ENCODE results near the gene TNNT3.
"Not testable (repeated sequence)": the region's sequence is repeated elsewhere in the genome, so short reads cannot be mapped to it uniquely, and the experiment has no call there.

Gene TNNT3

DNA sequence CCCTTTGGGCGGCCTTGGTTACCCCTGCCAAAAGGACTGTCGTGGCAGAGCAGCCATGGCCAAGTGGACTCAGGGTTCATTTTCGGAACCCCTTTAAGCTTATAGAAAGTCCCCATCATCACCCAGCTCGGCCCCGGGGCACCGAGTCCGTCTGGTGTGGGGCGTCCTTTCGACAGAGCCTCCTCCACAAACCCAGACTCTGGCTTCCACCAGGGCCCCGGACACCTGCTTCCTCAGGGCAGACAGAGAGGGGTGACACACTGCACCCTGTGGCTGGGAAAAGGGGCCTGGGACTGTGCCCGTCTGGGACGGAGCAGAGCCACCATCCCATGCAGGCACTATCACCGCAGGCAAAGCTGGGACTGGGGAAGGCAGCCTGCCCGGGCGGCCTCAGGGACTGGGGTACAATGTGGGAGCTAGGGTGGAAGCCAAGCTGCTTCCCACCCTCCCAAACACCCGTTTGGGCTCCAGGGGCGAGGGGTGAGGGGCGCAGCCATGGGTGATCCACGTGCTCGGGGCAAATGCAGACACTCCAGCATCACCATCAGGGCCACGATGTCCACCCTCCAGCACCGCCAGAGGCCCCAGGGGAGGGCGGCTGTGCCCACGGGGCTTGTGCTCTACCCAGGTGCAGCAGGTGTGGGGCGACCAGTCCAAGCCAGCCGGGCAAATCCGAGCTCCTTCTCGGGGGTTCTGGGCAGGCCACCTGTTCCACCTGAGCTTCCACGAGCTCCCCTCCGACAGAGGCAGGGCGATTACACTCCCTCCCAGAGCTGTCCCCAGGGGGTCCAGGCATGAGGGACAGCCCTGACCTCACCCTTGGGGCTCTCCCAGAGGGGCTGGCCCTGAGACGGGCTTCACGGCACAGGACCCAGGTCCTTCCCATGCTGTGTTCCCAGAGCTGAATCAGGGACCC lies 15.9 kb downstream of the TNNT3 start:
- no peak for DNase-seq (ENCODE audit: low read depth)

DNA sequence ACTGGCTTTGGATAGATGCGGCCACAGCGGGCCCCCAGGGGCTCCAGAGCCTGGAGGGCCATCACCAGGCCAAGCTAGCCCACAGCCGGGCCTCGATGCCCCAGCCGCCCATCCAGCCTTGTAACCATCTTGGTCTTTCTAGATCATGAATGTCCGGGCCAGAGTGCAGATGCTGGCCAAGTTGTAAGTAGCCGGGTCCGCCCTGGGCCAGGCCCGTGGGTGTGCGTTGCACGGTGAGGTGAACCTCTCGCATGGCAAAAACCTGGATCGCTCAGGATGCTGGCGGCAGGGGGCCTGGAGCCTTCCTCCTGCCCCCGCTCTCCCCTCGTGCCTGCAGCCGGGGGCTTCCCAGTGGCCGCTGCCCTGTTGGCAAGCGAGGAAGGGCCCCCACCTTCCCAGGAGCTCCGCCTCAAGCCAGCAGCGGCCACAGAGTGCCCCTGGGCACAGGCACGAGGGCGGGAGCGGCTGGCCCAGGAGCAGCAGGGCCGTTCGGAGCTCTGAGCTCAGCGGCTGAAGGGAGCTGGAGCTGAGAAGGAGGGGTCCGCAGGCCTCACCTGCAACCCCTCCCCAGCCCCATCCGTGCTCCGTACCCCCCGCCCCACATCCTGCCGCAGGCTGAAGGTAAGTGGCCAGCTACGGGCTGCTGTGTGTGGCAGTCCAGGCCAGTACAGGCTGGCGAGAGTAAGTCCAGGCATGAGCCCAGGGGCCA lies 16.7 kb downstream of the TNNT3 start:
- DNase-seq (ENCODE audit: low read depth), result no peak

DNA sequence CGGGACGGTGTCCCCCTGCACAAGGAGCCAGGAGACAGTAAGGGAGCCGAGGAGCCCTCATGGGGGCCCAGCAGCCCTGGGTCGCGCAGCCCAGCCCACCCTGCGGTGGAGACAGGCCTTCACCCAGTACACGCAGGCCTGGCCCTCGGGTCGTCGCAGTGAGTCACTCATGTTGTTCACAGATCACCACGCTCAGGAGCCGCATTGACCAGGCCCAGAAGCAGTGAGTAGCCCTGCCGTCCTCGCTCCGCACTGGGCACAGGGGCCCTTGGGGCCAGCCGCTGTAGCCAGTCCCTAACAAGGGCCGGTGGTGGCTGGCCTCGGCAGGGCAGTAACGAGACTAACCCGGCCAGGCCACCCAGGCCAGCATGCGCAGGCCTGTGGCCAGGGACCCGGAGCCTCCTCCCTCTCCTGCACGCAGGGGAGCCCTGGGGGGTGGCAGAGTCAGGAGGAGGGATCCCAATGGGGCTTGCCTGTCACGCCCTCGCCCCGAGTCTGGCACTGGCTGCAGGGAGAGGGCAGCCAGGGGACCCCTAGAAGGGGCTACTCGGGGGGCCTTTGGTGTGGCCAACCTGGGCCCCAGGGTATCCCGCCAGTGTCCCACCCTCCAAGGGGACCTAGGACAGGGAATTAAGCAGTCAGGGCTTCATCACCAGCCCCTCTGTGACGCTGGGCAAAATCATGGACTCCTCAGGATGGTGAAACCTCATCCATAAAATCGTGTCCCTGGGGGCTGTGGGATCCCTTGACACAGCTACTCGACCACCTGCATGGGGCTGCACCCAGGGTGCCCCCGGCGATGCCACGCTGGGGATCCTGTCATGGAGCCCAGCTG lies 17.5 kb downstream of the TNNT3 start:
- no peak for DNase-seq (ENCODE audit: low read depth)

DNA sequence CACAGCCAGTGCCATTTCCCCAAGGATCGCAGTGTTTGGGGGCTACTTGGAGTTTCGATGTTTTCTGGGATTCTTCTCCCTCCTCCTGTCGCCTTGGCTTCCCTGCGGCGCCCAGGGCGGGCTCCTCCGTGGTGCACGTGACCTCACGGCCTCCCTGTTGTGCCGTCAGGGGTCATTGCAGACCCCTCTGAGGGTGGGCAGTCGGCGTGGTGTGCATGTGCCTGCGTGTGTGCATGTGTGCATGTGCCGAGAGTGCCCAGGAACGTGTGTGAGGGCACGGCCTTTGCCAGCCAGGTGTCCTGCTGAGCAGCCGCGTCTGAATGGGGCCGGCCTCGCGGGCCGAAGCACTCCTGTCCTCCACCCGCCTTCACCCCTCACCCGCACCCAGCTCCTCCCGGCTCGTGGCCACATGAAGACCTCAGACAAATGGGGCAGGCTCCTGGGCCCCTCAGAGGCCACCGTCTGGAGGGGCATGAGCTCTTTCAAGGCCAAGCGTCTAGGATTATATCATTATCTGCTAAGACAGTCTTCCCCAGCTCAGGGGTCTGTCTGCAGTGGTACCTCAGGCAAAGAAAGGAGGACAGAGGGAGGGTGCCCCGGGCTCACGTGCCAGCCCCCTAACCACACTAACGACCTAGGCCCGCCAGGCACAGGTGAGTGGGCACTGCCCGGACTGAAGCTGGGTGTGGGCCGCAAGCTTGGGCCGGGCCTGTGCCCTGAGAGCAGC lies 18.3 kb downstream of the TNNT3 start:
- DNase-seq (ENCODE audit: low read depth), result no peak

DNA sequence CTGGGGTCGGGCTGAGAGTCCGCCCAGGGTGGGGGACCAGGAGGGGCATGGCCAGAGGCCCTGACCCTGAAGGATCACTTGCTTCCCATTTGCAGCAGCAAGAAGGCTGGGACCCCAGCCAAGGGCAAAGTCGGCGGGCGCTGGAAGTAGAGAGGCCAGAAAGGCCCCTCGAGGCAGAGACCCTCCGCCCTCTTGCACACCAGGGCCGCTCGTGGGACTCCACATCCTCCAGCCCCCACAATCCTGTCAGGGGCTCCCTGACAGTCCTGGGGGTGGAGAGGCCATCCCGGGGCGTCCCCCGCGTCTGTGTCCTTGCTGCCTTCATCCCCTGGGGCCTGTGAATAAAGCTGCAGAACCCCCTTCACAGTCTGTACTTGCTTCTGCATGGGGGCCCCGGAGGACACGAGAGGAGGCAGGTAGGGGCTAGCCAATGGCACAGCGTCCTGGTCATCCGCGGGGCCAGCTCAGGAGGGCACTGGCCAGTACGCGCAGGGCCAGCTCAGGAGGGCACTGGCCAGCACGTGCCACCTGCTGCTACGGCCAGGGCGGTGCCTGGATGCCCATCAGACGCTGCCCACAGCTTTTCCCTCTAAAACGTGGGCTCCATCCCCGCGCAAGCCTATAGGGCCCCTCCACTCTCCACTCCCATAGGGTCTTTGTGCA lies 19.0 kb downstream of the TNNT3 start:
- no peak for DNase-seq (ENCODE audit: low read depth)

DNA sequence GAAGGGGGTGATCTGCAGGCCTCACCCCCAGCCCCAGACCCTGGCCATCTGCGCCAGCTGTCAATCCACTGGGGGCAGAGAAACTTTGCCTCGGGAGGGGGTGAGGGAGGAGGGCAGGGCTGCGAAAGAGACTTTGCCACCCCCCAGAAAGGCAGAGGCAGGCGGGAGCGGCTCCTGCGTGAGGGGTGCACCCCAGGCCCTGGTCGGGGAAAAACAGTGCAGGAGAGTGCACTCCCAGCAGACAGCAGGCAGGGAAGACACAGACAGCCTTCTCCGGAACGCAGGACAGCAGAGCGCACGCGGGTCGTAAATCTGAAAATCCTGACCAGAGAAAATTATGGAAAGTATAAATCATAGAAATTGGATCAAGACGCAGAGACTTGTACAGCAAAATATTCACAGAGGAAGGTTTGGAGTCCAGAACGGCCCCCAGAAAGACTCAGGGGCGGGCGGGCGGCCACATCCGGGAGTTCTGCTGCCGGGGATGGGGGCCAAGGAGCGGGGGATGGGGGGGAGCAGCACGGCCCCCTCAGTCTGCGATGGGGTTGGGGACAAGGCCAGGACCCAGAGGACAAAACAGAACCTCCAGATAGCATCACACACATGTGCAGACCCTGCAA lies 19.6 kb downstream of the TNNT3 start:
- no peak for DNase-seq (ENCODE audit: low read depth)

DNA sequence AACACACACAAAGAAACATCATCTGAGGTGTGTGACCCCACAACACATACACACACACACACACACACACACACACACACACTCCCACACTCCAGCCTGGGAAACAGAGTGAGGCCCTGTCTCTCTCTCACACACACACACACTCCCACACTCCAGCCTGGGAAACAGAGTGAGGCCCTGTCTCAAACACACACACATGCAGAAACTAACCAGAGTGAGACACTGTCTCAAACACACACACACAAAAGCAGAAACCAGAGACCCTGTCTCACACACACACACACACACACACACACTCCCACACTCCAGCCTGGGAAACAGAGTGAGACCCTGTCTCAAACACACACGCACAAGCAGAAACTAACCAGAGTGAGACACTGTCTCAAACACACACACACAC lies 20.3 kb downstream of the TNNT3 start:
- not testable (repeated sequence) for DNase-seq (ENCODE audit: low read depth)

DNA sequence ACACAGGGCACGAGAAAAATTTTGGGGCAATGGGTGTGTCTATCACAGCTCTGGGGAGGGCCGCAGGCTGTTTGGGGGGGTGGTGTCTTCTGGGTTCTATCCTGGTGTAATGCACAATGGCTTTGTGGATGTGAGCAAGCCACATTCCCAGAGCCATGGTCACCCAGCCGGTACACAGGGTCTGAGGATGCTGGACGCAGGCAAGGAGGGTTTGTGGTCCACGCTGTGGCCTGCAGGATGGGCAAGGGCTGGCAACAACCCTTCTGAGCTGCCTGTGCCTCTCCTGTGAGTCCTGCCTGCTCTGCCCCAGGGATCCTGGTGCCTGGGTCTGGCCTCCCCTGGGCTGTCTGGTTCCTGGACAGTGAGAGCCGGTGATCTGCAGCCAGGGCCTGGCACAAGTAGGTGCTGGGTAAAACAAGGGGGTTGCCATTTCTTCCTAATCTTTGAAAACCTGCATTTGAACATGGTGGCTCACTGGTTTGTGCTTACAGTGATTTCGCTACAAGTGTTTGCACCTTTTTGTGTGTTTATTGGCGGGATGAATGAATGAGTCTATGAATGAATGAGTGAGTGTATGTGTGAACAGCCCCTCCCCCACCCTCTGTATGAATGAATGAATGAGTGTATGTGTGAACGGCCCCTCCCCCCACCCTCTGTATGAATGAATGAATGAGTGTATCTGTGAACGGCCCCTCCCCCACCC lies 23.2 kb downstream of the TNNT3 start:
- DNase-seq (ENCODE audit: low read depth), result no peak

DNA sequence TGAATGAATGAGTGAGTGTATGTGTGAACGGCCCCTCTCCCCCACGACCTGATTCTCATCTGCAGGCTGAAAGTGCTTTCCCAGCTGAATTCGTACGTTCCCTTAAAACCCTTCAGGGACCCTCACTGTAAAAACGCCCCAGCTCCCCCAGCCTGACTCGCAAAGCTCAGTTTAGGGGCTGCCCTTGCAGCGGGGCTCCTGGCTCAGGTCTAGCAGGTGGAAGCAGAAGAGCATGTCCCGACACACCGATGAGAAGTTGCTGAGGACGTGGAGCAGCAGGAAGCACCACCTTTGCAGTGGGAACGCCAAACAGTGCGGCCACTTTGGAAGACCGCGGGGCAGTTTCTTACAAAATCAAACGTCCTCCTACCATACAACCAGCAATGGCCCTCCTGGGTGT lies 24.1 kb downstream of the TNNT3 start:
- no peak for DNase-seq (ENCODE audit: low read depth)

DNA sequence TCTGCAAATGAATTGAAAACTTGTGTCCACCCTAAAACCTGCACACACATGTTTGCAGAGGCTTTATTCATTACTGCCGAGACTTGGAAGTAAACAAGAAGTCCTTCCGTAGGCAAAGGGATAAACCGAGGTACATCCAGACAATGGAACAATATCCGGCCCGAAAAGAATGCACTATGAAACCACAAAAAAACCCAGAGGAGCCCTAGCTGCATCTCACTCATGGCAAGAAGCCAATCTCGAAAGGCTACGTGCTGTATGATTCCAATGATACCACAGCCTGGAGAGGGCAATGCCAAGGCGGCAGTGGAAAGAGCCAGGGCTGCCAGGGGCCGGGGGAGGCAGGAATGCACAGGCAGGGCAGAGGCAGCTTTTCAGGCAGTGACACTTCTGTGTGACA lies 24.5 kb downstream of the TNNT3 start:
- no peak for DNase-seq (ENCODE audit: low read depth)

DNA sequence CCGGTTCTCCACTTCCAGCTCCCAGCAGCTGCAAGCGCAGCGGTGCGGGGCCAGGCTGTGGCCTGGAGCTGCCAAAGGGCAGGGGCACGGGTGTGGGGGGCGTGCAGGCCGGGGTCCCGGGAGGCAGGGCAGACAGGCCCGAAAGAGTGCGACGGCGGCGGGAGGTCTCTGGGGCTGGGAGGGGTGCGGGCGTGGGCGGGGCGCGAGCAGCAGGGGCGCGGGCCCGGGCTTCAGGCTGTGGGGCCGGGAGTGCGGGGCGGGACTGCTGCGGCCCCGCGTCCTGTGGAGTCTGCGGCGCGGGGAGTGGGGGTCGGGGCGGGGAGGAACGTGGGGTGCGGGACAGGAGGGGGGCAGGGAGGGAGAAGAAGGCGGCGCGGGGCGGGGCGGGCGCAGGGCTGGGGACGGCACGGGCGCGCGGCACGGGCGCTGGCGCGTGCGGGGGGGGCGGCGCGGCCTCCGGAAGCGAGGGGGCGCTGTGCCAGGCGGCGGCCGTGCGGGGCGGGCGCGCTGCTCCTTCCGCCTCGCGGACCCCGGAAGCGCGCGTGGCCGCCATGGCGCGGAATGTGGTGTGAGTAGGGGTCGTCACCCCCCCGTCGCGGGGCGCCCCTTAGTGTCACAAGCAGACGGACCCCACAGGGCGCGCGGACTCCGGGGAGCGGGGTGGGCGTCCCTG lies 27.4 kb downstream of the TNNT3 start, which contains the start of gene MRPL23:
Gene MRPL23 (plus strand): TSS at position 521 of the 673 bp plus-strand sequence. CDS start 31 bp downstream, at position 552.
- no peak for DNase-seq (ENCODE audit: low read depth)

DNA sequence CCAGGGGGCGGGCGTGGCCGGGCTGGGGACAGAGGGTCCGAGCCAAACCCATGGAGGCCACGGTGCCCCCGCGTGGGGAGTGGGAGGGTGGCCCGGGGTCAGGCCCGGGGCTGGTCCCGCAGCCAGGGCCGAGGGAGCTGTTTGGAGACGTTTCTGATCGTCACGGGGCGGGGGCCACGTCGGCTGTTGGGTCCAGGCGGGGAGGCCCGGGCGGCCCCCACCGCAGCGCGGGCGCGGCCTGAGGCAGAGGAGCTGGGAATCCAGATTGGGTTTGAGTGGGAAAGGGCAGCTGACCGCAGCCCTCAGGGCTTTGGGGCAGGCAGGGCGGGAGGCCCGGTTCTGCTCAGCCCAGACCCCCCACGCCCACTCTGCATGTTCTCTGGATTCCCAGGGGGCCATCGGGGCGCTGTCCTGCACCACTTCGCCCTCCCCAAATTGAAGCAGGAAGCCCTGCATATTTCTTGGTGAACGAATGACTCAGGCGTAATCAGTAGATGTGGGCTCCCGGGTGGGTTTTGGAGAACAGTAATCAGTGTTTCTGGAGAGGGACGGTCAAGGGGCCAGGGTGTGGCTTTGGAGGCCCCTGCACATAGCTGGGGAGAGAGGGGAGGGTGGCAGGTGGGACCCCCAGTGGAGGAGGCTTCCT lies 28.2 kb downstream of the TNNT3 start:
- no peak for DNase-seq (ENCODE audit: low read depth)

DNA sequence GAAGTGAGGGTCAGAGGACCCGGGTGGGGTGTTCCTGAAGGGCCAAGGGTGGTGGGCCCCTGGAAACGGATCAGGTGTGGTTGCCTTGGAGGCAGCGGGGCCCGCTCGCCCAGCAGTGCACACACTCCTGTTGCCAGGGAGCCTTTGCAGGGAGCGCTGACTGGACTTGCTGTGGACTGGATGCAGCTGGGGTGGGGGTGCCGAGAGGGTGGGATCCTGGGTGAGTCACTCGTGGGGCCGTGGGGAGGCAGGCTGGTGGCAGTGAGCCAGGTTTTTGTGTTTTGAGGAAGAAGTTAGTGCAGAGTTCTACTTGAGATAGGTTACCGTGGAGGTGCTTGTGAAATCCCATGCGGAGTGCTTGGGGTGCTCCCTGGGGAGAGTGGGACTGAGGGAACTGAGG lies 28.9 kb downstream of the TNNT3 start:
- DNase-seq (ENCODE audit: low read depth), result no peak

DNA sequence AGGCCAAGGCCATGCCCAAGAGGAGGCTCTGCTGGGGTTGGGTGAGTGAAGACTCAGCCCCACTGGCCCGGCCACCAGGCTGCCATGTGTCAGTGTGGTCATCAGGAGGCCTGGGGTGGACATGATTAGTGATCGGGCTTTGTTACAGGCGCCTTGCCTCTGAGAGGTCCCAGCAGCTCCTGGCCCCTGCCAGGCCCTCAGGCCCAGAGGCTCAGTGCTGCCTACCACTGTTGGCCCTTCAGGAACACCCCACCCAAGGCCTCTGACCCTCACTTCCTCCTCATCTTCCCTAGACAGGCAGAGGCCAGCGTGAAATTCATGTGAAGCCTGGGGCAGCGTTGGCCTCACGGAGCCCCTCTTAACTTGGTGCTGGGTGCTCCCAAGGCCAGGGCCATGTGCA lies 29.8 kb downstream of the TNNT3 start:
- no peak for DNase-seq (ENCODE audit: low read depth)

DNA sequence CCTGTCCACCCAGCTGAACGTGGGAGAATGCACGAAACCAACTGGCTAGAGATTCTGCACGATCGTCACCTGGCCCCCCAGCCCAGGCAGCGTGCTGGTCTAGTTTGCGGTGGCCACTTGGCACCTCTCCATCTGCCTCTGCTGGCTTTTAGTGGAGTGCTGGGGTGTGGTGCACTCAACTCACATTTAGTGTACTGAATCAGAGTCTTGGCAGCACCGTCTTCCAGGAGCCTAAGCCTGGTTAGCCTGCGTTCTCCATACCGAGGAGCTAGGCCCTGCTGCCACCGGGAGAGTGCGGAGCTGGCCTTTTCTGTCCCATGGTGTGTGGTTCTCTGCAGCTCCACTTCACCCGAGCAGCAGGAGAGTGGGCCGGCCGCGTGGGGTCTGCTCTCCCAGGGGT lies 30.4 kb downstream of the TNNT3 start:
- no peak for DNase-seq (ENCODE audit: low read depth)

DNA sequence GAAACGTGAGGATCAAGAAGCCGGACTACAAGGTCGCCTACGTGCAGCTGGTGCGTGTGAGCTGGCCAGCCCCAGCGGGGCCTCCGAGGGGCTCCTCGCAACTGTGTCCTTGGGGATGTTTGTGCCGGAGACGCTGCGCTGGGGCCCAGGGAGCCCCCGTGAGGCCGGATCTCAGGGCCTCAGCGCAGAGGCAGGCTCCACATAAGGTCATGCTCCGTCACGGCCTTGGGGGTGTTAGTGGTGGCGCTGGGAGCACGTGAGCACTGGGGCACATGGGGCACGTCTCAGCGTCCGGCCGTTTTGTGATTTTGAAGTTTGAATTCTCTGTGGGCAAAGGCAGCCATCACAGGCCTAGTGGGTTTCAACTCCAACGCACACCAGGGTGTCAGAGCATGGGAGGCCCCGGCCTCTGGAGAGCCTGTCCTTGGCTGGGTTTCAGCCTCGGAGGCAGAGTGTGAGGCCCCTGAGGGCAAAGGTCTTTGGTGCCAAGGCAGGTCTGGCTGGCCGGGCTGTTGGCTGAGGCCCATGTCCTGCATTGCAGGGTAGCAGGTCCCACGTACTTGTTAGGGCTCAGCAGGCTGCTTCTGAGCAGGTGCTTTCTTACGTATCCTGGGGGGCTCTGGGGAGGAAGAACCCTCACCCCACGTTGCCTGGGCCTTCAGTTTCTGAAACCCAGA lies 33.4 kb downstream of the TNNT3 start:
- DNase-seq (ENCODE audit: low read depth), result no peak

DNA sequence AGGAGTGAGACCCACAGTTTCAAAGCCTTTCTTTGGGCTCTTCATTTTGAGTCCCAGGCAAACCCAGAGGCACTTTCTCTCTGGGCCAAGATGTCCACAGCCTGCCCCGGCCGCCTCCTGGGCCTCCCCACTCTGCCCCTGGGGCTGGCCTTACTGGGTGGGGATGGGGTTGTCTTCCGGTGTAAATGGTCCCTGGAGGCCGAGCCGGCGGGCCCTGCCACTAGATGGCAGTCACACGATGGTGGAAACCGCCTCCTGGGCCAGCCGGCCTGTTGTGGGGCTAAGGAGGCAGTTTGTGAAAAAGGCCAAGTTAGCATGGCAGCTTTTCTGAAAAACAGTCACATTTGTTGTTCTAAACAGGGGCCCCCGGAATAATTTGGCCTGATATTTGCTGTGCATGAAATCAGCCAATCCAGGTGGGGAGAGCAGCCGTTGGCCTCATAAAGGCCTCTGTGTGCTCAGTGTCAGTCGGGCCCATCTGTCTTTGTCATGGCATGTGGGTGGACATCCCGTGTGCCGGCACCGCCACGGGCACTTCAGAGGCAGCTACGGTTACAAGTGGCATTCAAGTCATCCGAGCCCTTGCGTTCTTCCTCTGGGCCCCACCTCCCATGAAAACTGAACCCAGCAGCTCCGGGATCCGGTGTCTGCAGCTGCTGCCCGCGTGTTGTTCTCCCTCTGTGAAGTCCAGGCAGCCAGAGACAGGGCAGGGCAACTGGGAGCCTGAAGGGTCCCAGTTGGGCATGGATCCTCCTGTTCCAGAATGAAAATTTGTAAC lies 34.2 kb downstream of the TNNT3 start:
- no peak for DNase-seq (ENCODE audit: low read depth)

DNA sequence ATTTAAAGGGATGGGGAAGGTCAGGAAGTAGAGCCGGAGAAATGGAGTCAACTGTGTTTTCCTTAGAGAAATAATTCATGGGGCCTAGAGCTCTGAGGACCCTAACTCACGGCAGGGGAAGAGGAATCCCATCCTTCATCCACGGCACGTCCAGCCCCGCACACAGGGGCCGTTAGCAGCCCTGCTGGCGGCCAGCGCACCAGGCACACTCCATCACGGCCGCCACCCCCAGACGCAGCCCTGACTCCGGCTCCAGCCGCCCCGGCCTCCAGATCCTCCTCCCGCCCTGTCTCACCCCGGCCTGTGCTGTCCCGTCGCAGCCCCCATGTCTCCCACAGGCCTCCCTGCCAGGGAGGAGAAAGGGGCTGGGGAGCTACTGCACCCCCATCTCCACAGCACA lies 38.9 kb downstream of the TNNT3 start:
- no peak for DNase-seq (ENCODE audit: low read depth)

Measured in activated gamma-delta T cell treated with anti-CD3 and anti-CD28 coated beads, Interleukin-2, amount 50 U/mL, for 16 hours (primary cell).